SU-DHL-6 (cell line): ENCODE data around the gene CD33.

Experiments
- H2AFZ ChIP-seq: fragments of 200-600 bp; sonication (generic); 2 replicates; pipeline ENCODE4 v1.6.1; 2014; ENCODE audit warnings: low read depth, mild to moderate bottlenecking, moderate library complexity, mixed read lengths, antibody characterized with exemption, low read length; ENCODE audit not compliant: severe bottlenecking
- H3F3A ChIP-seq: fragments of 200-600 bp; shearing (Covaris generic); 2 replicates; pipeline ENCODE4 v1.6.0; 2016; ENCODE audit warnings: antibody characterized with exemption, mild to moderate bottlenecking; ENCODE audit not compliant: insufficient read depth
- H3K27ac ChIP-seq: fragments of 200-600 bp; sonication (generic); 2 replicates; pipeline ENCODE4 v1.5.1; 2016; ENCODE audit warnings: low read depth, mild to moderate bottlenecking, low read length, moderate library complexity, mixed read lengths
- H3K27me3 ChIP-seq: fragments of 200-600 bp; sonication (generic), shearing (Covaris generic); 2 replicates; pipeline ENCODE4 v1.6.0; 2014; ENCODE audit warnings: mild to moderate bottlenecking, low read length
- H3K36me3 ChIP-seq: fragments of 200-600 bp; sonication (generic); 2 replicates; pipeline ENCODE4 v1.6.1; 2014; ENCODE audit warnings: mild to moderate bottlenecking, low read length, mixed read lengths
- H3K4me2 ChIP-seq: fragments of 300-600, 200-600 bp; shearing (Covaris generic), sonication (generic); 2 replicates; pipeline ENCODE4 v1.6.0; 2014; ENCODE audit warnings: low read length, low read depth, mild to moderate bottlenecking; ENCODE audit not compliant: poor library complexity, severe bottlenecking
- H3K4me3 ChIP-seq: fragments of 200-600 bp; sonication (generic); 2 replicates; pipeline ENCODE4 v1.5.1; 2014; ENCODE audit warnings: antibody characterized with exemption, low read length, mild to moderate bottlenecking, mixed read lengths; ENCODE audit not compliant: insufficient read depth, poor library complexity, severe bottlenecking
- H3K79me2 ChIP-seq: fragments of 200-600 bp; sonication (generic); 2 replicates; pipeline ENCODE4 v1.6.1; 2014; ENCODE audit warnings: mild to moderate bottlenecking, low read length, moderate library complexity; ENCODE audit not compliant: insufficient read depth
- H3K9ac ChIP-seq: fragments of 200-600 bp; sonication (generic); 2 replicates; pipeline ENCODE4 v1.7.0; 2014; ENCODE audit warnings: mild to moderate bottlenecking, low read length
- H3K9me2 ChIP-seq: fragments of 200-600 bp; sonication (generic); replicated peaks from 2 replicates; pipeline ENCODE4 v1.6.1; 2014; ENCODE audit warnings: low read length; ENCODE audit not compliant: insufficient read depth
- H3K9me3 ChIP-seq: fragments of 200-600 bp; sonication (generic); 2 replicates; pipeline ENCODE4 v1.6.1; 2014; ENCODE audit warnings: low read length, mixed read lengths; ENCODE audit not compliant: insufficient read depth
- H4K20me1 ChIP-seq: fragments of 200-600 bp; sonication (generic); 2 replicates; pipeline ENCODE4 v1.6.1; 2014; ENCODE audit warnings: low read depth, mild to moderate bottlenecking, antibody characterized with exemption, low read length, moderate library complexity, mixed read lengths
- EZH2phosphoT487 ChIP-seq: fragments of 200-600 bp; sonication (generic), shearing (Covaris generic); conservative IDR thresholded peaks from 2 replicates; pipeline ENCODE4 v1.6.1; 2018; ENCODE audit warnings: mild to moderate bottlenecking, antibody characterized with exemption, low read length, moderate library complexity, mixed read lengths
- TF ChIP-seq, protein P1 (sequence below): fragments of 200-600 bp; sonication (generic); IDR thresholded peaks from one replicate; pipeline ENCODE4 v1.5.1; 2017; ENCODE audit warnings: antibody characterized with exemption, mild to moderate bottlenecking, low read length, moderate library complexity; ENCODE audit not compliant: insufficient read depth, poor library complexity, severe bottlenecking

Gene CD33

DNA sequence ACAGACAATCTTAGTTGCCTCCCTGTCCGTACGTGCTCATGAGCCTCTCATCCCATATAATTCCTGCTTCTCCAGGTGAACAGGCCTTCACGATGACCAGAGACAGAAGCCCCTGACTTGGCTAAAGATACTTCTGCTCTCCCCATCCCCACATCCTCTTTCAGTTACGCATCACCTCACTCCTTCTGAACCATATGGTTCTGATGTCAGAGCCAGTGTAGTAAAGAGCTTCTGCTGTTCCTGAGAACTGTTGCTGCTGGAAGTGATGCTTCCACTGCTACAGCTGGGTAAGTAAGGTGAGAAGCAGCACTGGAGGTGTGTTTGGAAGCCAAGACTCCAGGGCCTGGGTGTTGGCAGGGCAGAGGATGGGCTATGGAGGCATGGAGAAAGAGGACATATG lies 38.9 kb downstream of the CD33 start:
- H3K36me3 ChIP-seq: no peaks in the 10 kb centered on the region
- H3K79me2 ChIP-seq: no peaks in the 10 kb centered on the region
- H3F3A ChIP-seq: no peaks in the 10 kb centered on the region
- H4K20me1 ChIP-seq: no peaks in the 10 kb centered on the region
- no peak overlapping the region for H3K4me3 ChIP-seq
- H3K9ac ChIP-seq: no peak overlapping the region
- H3K9me3 ChIP-seq: no peaks in the 10 kb centered on the region
- H3K27ac ChIP-seq: no peak overlapping the region
- TF ChIP-seq, protein P1, sequence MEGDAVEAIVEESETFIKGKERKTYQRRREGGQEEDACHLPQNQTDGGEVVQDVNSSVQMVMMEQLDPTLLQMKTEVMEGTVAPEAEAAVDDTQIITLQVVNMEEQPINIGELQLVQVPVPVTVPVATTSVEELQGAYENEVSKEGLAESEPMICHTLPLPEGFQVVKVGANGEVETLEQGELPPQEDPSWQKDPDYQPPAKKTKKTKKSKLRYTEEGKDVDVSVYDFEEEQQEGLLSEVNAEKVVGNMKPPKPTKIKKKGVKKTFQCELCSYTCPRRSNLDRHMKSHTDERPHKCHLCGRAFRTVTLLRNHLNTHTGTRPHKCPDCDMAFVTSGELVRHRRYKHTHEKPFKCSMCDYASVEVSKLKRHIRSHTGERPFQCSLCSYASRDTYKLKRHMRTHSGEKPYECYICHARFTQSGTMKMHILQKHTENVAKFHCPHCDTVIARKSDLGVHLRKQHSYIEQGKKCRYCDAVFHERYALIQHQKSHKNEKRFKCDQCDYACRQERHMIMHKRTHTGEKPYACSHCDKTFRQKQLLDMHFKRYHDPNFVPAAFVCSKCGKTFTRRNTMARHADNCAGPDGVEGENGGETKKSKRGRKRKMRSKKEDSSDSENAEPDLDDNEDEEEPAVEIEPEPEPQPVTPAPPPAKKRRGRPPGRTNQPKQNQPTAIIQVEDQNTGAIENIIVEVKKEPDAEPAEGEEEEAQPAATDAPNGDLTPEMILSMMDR: no peak
- no peak for TF ChIP-seq EZH2phosphoT487
- no peak overlapping the region for H3K4me2 ChIP-seq
- no peak overlapping the region for H2AFZ ChIP-seq
- 0 out of 2 replicates have a peak, but pooled peaks cover 2% of the 10 kb centered on the region for H3K27me3 ChIP-seq
- H3K9me2 ChIP-seq: no peaks in the 10 kb centered on the region

DNA sequence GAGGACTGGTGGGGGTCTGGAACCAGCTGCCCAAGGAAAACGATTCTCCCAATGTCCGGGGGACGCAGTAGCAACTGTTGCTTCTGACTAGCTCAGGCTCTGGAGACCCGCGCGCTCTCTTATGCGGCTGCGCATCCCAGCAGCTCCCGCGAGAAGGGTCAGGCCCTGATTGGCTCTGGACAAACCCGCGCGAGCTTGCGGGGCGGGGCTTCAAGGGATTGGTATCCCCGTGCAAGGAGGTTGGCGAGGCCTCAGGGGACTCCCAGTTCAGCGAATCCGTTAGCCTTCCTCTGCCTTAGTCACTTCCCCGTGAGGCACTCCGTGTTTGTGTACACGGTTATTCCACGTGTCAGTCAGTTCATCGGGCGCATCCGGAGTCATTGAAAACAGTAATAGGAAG lies 46.2 kb downstream of the CD33 start:
- Histone ChIP-seq H3K9me2 (no peaks in the 10 kb centered on the region), H2AFZ (no peak overlapping the region), H3K79me2 (no peaks in the 10 kb centered on the region), H3K36me3 (no peaks in the 10 kb centered on the region), H3K9ac (no peak overlapping the region), H4K20me1 (no peaks in the 10 kb centered on the region), H3K4me3 (no peak overlapping the region), H3K4me2 (no peak overlapping the region), H3K27ac (no peak overlapping the region), H3K9me3 (no peaks in the 10 kb centered on the region), H3F3A (no peaks in the 10 kb centered on the region), H3K27me3 (no peaks in the 10 kb centered on the region)
- TF ChIP-seq, protein P1: no peak
- TF ChIP-seq EZH2phosphoT487: no peak

DNA sequence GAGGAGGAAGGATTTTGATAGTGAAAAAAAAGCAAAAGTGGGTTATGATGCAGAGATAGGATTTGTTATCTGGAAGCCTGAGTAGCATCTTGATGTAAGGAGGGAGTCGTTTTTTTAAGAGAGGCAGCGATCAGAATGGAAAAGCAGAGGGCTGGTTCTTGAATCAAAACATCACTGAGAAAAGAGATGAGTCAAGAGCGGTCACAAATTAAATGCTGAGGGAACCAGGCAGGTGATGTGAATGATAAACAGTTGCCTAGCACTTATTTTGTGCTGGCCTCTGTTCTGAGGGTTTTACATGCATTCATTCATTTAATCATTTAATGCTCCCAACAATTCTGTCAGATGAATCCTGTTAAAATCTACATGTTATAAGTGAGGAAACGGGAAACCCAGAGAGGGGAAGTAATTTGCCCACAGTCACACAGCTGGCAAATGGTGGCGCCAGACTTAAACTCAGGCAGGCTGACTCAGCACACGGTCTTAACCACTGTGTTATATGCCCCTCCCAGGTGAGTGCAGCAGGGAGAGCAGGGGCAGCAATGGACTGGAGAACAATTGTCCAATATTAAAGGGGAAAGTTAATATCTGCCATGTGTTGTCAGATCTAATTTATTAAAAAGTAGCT lies 47.4 kb downstream of the CD33 start:
- no peaks in the 10 kb centered on the region for H3K9me3 ChIP-seq

More for the DNA sequence above, 47.4 kb downstream of the CD33 start:
- H3K4me3 ChIP-seq: no peak overlapping the region
- H3K9ac ChIP-seq: no peak overlapping the region
- no peak overlapping the region for H2AFZ ChIP-seq
- TF ChIP-seq, protein P1: no peak
- no peak for TF ChIP-seq EZH2phosphoT487
- H4K20me1 ChIP-seq: no peaks in the 10 kb centered on the region
- no peaks in the 10 kb centered on the region for H3K36me3 ChIP-seq
- H3K27ac ChIP-seq: no peak overlapping the region
- no peaks in the 10 kb centered on the region for H3F3A ChIP-seq
- H3K9me2 ChIP-seq: no peaks in the 10 kb centered on the region
- H3K4me2 ChIP-seq: no peak overlapping the region
- H3K79me2 ChIP-seq: no peaks in the 10 kb centered on the region
- no peaks in the 10 kb centered on the region for H3K27me3 ChIP-seq
